Mesenchymal stem cell (in vitro differentiated cells and primary cell): ENCODE results near the gene MAP3K15.

Source experiments
- DNase-seq: peaks from one replicate; pipeline ENCODE4 v3.0.0-alpha.2; 2013
- H2AFZ ChIP-seq: one replicate; pipeline ENCODE4 v1.6.1; 2013; ENCODE audit warnings: low read depth, mild to moderate bottlenecking, control low read depth, inconsistent platforms, low read length, moderate library complexity
- H2AK5ac ChIP-seq: 2 replicates; pipeline ENCODE4 v1.6.1; 2013; ENCODE audit warnings: low read length, moderate library complexity, mild to moderate bottlenecking, inconsistent platforms; ENCODE audit not compliant: severe bottlenecking
- H2BK120ac ChIP-seq: one replicate; pipeline ENCODE4 v1.6.1; 2013; ENCODE audit warnings: low read depth, mild to moderate bottlenecking, inconsistent platforms, low read length, moderate library complexity
- H2BK12ac ChIP-seq, 2 experiments: one replicate each; pipeline ENCODE4 v1.6.1; 2013; ENCODE audit warnings: inconsistent platforms in 2 of 2, low read length in 2 of 2, mild to moderate bottlenecking in 2 of 2, moderate library complexity in 2 of 2, control low read depth in 1 of 2
- H2BK15ac ChIP-seq: one replicate; pipeline ENCODE4 v1.6.1; 2013; ENCODE audit warnings: mild to moderate bottlenecking, low read depth, inconsistent platforms; ENCODE audit not compliant: poor library complexity, severe bottlenecking
- H2BK5ac ChIP-seq: 2 replicates; pipeline ENCODE4 v1.6.1; 2013; ENCODE audit warnings: low read depth, mild to moderate bottlenecking, low read length, control low read depth, inconsistent platforms; ENCODE audit not compliant: poor library complexity, severe bottlenecking
- H3K14ac ChIP-seq, 2 experiments: one replicate each; pipeline ENCODE4 v1.6.1; 2013; ENCODE audit warnings: inconsistent platforms in 2 of 2, low read length in 2 of 2, control low read depth in 1 of 2, mild to moderate bottlenecking in 1 of 2, moderate library complexity in 1 of 2
- H3K18ac ChIP-seq, 2 experiments: one replicate each; pipeline ENCODE4 v1.6.1; 2013; ENCODE audit warnings: inconsistent platforms in 2 of 2, low read length in 2 of 2, control low read depth in 1 of 2, low read depth in 1 of 2, mild to moderate bottlenecking in 1 of 2
- H3K23ac ChIP-seq, 2 experiments: one replicate each; pipeline ENCODE4 v1.6.1; 2013; ENCODE audit warnings: inconsistent platforms in 2 of 2, low read length in 2 of 2, mild to moderate bottlenecking in 2 of 2, moderate library complexity in 2 of 2, control low read depth in 1 of 2
- H3K27ac ChIP-seq: 2 replicates; pipeline ENCODE4 v1.5.1; 2013; ENCODE audit warnings: mild to moderate bottlenecking, moderate library complexity, low read length, control low read depth, inconsistent platforms; ENCODE audit not compliant: poor library complexity, severe bottlenecking
- H3K27me3 ChIP-seq, 2 experiments: 2 replicates each; pipeline versions ENCODE4 v1.6.1 to v1.7.0; 2013; ENCODE audit warnings: low read length in 2 of 2, mild to moderate bottlenecking in 2 of 2, moderate library complexity in 2 of 2, control low read depth in 1 of 2, inconsistent platforms in 1 of 2; ENCODE audit not compliant: control insufficient read depth in 1 of 2, insufficient read depth in 1 of 2
- H3K36me3 ChIP-seq, 2 experiments: 2 replicates each; pipeline versions ENCODE4 v1.6.1 to v1.7.0; 2013; ENCODE audit warnings: low read length in 2 of 2, control low read depth in 1 of 2, inconsistent platforms in 1 of 2, low read depth in 1 of 2, mild to moderate bottlenecking in 1 of 2; ENCODE audit not compliant: insufficient read depth in 2 of 2, control insufficient read depth in 1 of 2
- H3K4ac ChIP-seq, 2 experiments: one replicate each; pipeline ENCODE4 v1.6.1; 2013; ENCODE audit warnings: inconsistent platforms in 2 of 2, low read length in 2 of 2, mild to moderate bottlenecking in 2 of 2, moderate library complexity in 2 of 2, control low read depth in 1 of 2, low read depth in 1 of 2
- H3K4me1 ChIP-seq: 2 replicates; pipeline ENCODE4 v1.6.1; 2013; ENCODE audit warnings: low read depth, low read length, control low read depth; ENCODE audit not compliant: control insufficient read depth, insufficient read depth
- H3K4me2 ChIP-seq: 2 replicates; pipeline ENCODE4 v1.6.1; 2013; ENCODE audit warnings: low read length, mild to moderate bottlenecking, inconsistent platforms; ENCODE audit not compliant: poor library complexity, severe bottlenecking
- H3K4me3 ChIP-seq, 2 experiments: 2 replicates each; pipeline versions ENCODE4 v1.5.1 to v1.7.0; 2013; ENCODE audit warnings: low read length in 2 of 2, mild to moderate bottlenecking in 2 of 2, control low read depth in 1 of 2, low read depth in 1 of 2; ENCODE audit not compliant: insufficient read depth in 1 of 2
- H3K79me1 ChIP-seq: replicated peaks from 2 replicates; pipeline ENCODE4 v1.6.1; 2013; ENCODE audit warnings: mild to moderate bottlenecking, control low read depth, low read length, inconsistent platforms; ENCODE audit not compliant: poor library complexity, severe bottlenecking
- H3K9ac ChIP-seq: 2 replicates; pipeline ENCODE4 v1.7.0; 2013; ENCODE audit warnings: mild to moderate bottlenecking, low read length, moderate library complexity
- H3K9me3 ChIP-seq: 2 replicates; pipeline ENCODE4 v1.7.0; 2013; ENCODE audit warnings: mild to moderate bottlenecking, low read length; ENCODE audit not compliant: control insufficient read depth
- H4K8ac ChIP-seq: one replicate; pipeline ENCODE4 v1.6.1; 2013; ENCODE audit warnings: inconsistent platforms, mild to moderate bottlenecking, low read length, moderate library complexity
- H4K91ac ChIP-seq: one replicate; pipeline ENCODE4 v1.6.1; 2013; ENCODE audit warnings: mild to moderate bottlenecking, low read length, inconsistent platforms
- WGBS: methylation state at CpG from one replicate; pipeline ENCODE4 v1.1.7; 2013; ENCODE audit warnings: mixed read lengths; 5-methylcytosine and 5-hydroxymethylcytosine counted together

Gene MAP3K15

DNA sequence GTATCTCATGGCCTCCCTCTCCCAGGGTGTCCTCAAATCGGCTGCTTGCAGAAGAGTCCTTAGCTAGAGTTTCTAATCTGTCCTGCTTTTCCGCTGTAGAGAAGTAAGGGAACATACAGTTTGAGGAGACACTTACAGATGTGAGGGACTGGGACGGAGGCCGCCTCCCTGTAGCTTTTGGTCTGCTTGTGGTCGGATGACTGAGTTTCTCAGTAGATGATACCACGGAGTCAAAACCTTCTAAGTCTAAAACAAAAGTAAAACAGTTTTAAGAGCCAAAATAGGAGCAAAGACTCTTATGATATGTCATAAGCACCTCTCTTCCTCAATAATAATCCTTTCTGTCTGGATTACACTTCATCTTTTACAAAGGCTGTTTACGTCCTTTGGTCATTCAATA, 34.5 kb upstream of the MAP3K15 start:
- no peak overlapping the region for H4K8ac ChIP-seq
- no peak overlapping the region for H3K27ac ChIP-seq
- no peak overlapping the region for H2AFZ ChIP-seq
- no peak overlapping the region for H2BK5ac ChIP-seq
- peaks cover 0 to 41% of the 10 kb centered on the region in 2 experiments for H3K36me3 ChIP-seq
- H3K18ac ChIP-seq: no peak overlapping the region
- DNase-seq: no peak
- no peak overlapping the region for H3K4me2 ChIP-seq
- peaks cover 0 to 4% of the 10 kb centered on the region in 2 experiments for H3K27me3 ChIP-seq
- H3K9me3 ChIP-seq: no peaks in the 10 kb centered on the region
- no peak overlapping the region for H3K4me3 ChIP-seq
- H4K91ac ChIP-seq: no peak overlapping the region
- no peak overlapping the region for H3K14ac ChIP-seq
- no peak overlapping the region for H3K4ac ChIP-seq
- no peak overlapping the region for H2BK12ac ChIP-seq
- H3K9ac ChIP-seq: no peak overlapping the region
- H2AK5ac ChIP-seq: no peak overlapping the region
- H3K79me1 ChIP-seq: no peaks in the 10 kb centered on the region
- no peak overlapping the region for H2BK15ac ChIP-seq
- H2BK120ac ChIP-seq: no peak overlapping the region
- no peak overlapping the region for H3K23ac ChIP-seq
- peaks cover 5% of the 10 kb centered on the region for H3K4me1 ChIP-seq
- 94% methylated on average over 2 of the region's 7 CpGs for WGBS

DNA sequence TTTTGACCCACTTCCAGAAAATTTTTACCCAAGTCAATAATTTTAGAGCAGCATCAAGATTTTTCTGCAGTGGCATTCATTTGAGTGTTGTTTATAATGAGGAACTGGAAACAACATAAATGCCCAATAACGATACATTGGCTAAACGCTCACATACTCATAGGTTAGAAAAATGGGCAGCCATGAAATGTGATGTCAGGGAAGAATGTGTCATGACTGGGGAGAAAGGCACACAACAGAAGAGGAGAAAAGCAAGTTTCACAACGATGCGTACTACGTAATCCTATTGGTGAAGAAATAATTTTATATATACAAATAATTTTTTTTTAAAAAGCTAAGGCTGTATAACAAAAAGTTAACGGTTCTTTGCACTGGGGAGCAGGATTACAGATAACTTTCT, 33.6 kb upstream of the MAP3K15 start:
- H3K4me1 ChIP-seq: peaks cover 5% of the 10 kb centered on the region
- H3K4me2 ChIP-seq: no peak overlapping the region
- H2BK120ac ChIP-seq: no peak overlapping the region
- no peak overlapping the region for H3K18ac ChIP-seq
- H4K8ac ChIP-seq: no peak overlapping the region
- WGBS: 100% methylated on average over 2 of the region's 6 CpGs
- H3K4me3 ChIP-seq: no peak overlapping the region
- H3K36me3 ChIP-seq: peaks cover under 1 to 41% of the 10 kb centered on the region in 2 experiments
- no peak overlapping the region for H3K4ac ChIP-seq
- no peak overlapping the region for H3K14ac ChIP-seq
- no peak overlapping the region for H4K91ac ChIP-seq
- no peak overlapping the region for H2BK15ac ChIP-seq
- H3K9me3 ChIP-seq: no peaks in the 10 kb centered on the region
- H2BK5ac ChIP-seq: no peak overlapping the region
- H2AFZ ChIP-seq: no peak overlapping the region
- no peak overlapping the region for H3K9ac ChIP-seq
- H3K79me1 ChIP-seq: no peaks in the 10 kb centered on the region
- H3K27ac ChIP-seq: no peak overlapping the region
- H3K23ac ChIP-seq: no peak overlapping the region
- H2BK12ac ChIP-seq: no peak overlapping the region
- no peak for DNase-seq
- H2AK5ac ChIP-seq: no peak overlapping the region
- H3K27me3 ChIP-seq: peaks cover 0 to 4% of the 10 kb centered on the region in 2 experiments

DNA sequence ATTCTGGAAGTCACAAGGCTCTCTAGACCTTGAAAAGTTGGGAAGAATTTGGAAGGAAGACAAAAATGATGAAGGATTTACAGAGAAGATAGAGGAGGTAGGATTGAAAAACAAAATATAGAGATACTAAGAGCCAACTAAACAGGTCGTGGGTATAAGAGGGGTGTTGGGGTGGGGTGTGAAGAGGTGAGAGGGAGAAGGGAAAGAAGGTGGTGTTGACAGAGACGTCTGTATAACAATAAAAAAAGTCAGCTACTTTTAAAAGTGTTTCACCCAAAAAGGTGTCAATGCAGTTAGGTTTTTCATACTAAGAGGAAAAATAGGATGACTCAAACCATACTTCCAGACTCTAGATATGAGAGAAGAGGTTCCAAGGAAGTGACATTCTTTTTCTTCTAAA, 33.0 kb upstream of the MAP3K15 start:
- no peak overlapping the region for H2BK120ac ChIP-seq
- H3K9ac ChIP-seq: no peak overlapping the region
- H3K4me1 ChIP-seq: peaks cover 5% of the 10 kb centered on the region
- H3K4me2 ChIP-seq: no peak overlapping the region
- no peak overlapping the region for H3K14ac ChIP-seq
- H3K4ac ChIP-seq: no peak overlapping the region
- H2BK15ac ChIP-seq: no peak overlapping the region
- H2AFZ ChIP-seq: no peak overlapping the region
- H3K27me3 ChIP-seq: peaks cover 0 to 4% of the 10 kb centered on the region in 2 experiments
- no peak overlapping the region for H2BK5ac ChIP-seq
- H3K27ac ChIP-seq: no peak overlapping the region
- H2AK5ac ChIP-seq: no peak overlapping the region
- H3K79me1 ChIP-seq: no peaks in the 10 kb centered on the region
- H3K36me3 ChIP-seq: peaks cover 7 to 48% of the 10 kb centered on the region in 2 experiments
- no peak overlapping the region for H3K23ac ChIP-seq
- no peak overlapping the region for H4K8ac ChIP-seq
- H3K4me3 ChIP-seq: no peak overlapping the region
- no peaks in the 10 kb centered on the region for H3K9me3 ChIP-seq
- H2BK12ac ChIP-seq: no peak overlapping the region
- 86% methylated on average over 1 of the region's 2 CpGs for WGBS
- DNase-seq: no peak
- H4K91ac ChIP-seq: no peak overlapping the region
- H3K18ac ChIP-seq: no peak overlapping the region

DNA sequence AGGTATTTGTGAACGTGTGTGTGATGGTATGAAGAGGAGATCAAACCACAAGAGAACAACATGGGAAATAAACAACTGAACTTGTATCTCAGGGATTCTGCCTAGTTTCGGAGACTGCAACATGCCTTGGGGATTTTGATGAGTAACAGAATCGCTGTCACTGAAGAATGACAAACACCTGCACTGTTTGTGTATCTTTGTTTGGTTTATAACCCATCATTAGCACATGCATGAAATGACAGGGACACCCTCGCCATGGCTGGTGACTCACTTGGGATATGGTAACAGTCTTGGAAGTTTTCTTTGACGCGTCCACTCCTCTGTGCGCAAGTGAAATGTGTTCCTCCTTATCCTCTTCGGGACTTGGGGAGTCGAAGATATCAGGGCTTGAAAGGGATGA, 30.3 kb upstream of the MAP3K15 start:
- Histone ChIP-seq H3K36me3 (peaks cover 20 to 68% of the 10 kb centered on the region in 2 experiments), H3K27me3 (no peaks in the 10 kb centered on the region)

More for the DNA sequence above, 30.3 kb upstream of the MAP3K15 start:
- H3K14ac ChIP-seq: no peak overlapping the region
- no peak overlapping the region for H3K18ac ChIP-seq
- no peak overlapping the region for H3K9ac ChIP-seq
- H4K91ac ChIP-seq: no peak overlapping the region
- H3K79me1 ChIP-seq: peaks cover 2% of the 10 kb centered on the region
- no peak overlapping the region for H3K4me3 ChIP-seq
- no peak overlapping the region for H4K8ac ChIP-seq
- no peak overlapping the region for H3K23ac ChIP-seq
- no peaks in the 10 kb centered on the region for H3K9me3 ChIP-seq
- no peak overlapping the region for H2BK5ac ChIP-seq
- no peak overlapping the region for H3K4ac ChIP-seq
- H2BK120ac ChIP-seq: no peak overlapping the region
- no peak overlapping the region for H2AK5ac ChIP-seq
- no peaks in the 10 kb centered on the region for H3K4me1 ChIP-seq
- 51% methylated on average over 6 of the region's 9 CpGs for WGBS
- H2BK15ac ChIP-seq: no peak overlapping the region
- H3K4me2 ChIP-seq: no peak overlapping the region
- no peak overlapping the region for H3K27ac ChIP-seq
- H2AFZ ChIP-seq: no peak overlapping the region
- DNase-seq: peak; percentile 7
- H2BK12ac ChIP-seq: no peak overlapping the region
